ENCODE data around the gene SMIM8.

SMIM8 gene

GRCh38 chr6:87366072-87366827, 43.9 kb downstream of the SMIM8 start:
- Histone ChIP-seq H2AFZ (ENCODE audit: low read depth) (no peak overlapping the region), H3K27me3 (ENCODE audit: insufficient read depth, low read depth) (no peaks in the 10 kb centered on the region), H3K4me2 (no peak overlapping the region), H3K9ac (no peak overlapping the region), H3K4me1 (ENCODE audit: low read depth, poor library complexity, severe bottlenecking) (no peaks in the 10 kb centered on the region), H3K4me3 (IDR thresholded peaks at IDR 0.05; ENCODE audit: insufficient read depth, low read depth, low read length) (no peak overlapping the region), H4K20me1 (ENCODE audit: insufficient read depth) (no peaks in the 10 kb centered on the region), H3K79me2 (ENCODE audit: insufficient read depth, low read depth) (no peaks in the 10 kb centered on the region), H3K36me3 (ENCODE audit: insufficient read depth) (no peaks in the 10 kb centered on the region), H3K27ac (no peak overlapping the region)
- no peak for TF ChIP-seq CTCF (conservative IDR thresholded peaks at IDR 0.05; ENCODE audit: low read depth, low read length)

- Histone ChIP-seq H3K36me3 (ENCODE audit: insufficient read depth) (no peaks in the 10 kb centered on the region), H3K4me2 (no peak overlapping the region), H3K9ac (no peak overlapping the region), H4K20me1 (ENCODE audit: insufficient read depth) (no peaks in the 10 kb centered on the region), H3K4me1 (ENCODE audit: low read depth, poor library complexity, severe bottlenecking) (no peaks in the 10 kb centered on the region), H3K27ac (no peak overlapping the region), H2AFZ (ENCODE audit: low read depth) (no peak overlapping the region), H3K4me3 (IDR thresholded peaks at IDR 0.05; ENCODE audit: insufficient read depth, low read depth, low read length) (no peak overlapping the region), H3K27me3 (ENCODE audit: insufficient read depth, low read depth) (no peaks in the 10 kb centered on the region), H3K79me2 (ENCODE audit: insufficient read depth, low read depth) (no peaks in the 10 kb centered on the region)
- no peak for TF ChIP-seq CTCF (conservative IDR thresholded peaks at IDR 0.05; ENCODE audit: low read depth, low read length)
Observed at GRCh38 chr6:87366899-87367298, 44.5 kb downstream of the SMIM8 start.

GRCh38 chr6:87373377-87373776, 51.0 kb downstream of the SMIM8 start:
- H3K36me3 ChIP-seq (ENCODE audit: insufficient read depth): no peaks in the 10 kb centered on the region
- H2AFZ ChIP-seq (ENCODE audit: low read depth): no peak overlapping the region
- H3K4me3 ChIP-seq (IDR thresholded peaks at IDR 0.05; ENCODE audit: insufficient read depth, low read depth, low read length): no peak overlapping the region
- H3K79me2 ChIP-seq (ENCODE audit: insufficient read depth, low read depth): no peaks in the 10 kb centered on the region
- H3K27me3 ChIP-seq (ENCODE audit: insufficient read depth, low read depth): no peaks in the 10 kb centered on the region
- no peak overlapping the region for H3K27ac ChIP-seq
- no peak for TF ChIP-seq CTCF (conservative IDR thresholded peaks at IDR 0.05; ENCODE audit: low read depth, low read length)
- no peaks in the 10 kb centered on the region for H4K20me1 ChIP-seq (ENCODE audit: insufficient read depth)
- no peaks in the 10 kb centered on the region for H3K4me1 ChIP-seq (ENCODE audit: low read depth, poor library complexity, severe bottlenecking)
- H3K9ac ChIP-seq: no peak overlapping the region
- H3K4me2 ChIP-seq: no peak overlapping the region

- no peak for TF ChIP-seq CTCF (conservative IDR thresholded peaks at IDR 0.05; ENCODE audit: low read depth, low read length)
- H3K4me3 ChIP-seq (IDR thresholded peaks at IDR 0.05; ENCODE audit: insufficient read depth, low read depth, low read length): no peak overlapping the region
- H3K4me2 ChIP-seq: no peak overlapping the region
Observed at GRCh38 chr6:87375315-87375714, 52.9 kb downstream of the SMIM8 start.

More at GRCh38 chr6:87375315-87375714, 52.9 kb downstream of the SMIM8 start:
- Histone ChIP-seq H3K27me3 (ENCODE audit: insufficient read depth, low read depth) (no peaks in the 10 kb centered on the region), H3K79me2 (ENCODE audit: insufficient read depth, low read depth) (no peaks in the 10 kb centered on the region), H3K9ac (no peak overlapping the region), H4K20me1 (ENCODE audit: insufficient read depth) (no peaks in the 10 kb centered on the region), H2AFZ (ENCODE audit: low read depth) (no peak overlapping the region), H3K36me3 (ENCODE audit: insufficient read depth) (no peaks in the 10 kb centered on the region), H3K4me1 (ENCODE audit: low read depth, poor library complexity, severe bottlenecking) (no peaks in the 10 kb centered on the region), H3K27ac (no peak overlapping the region)

Data from KMS-11 (cell line).